Psoas muscle (tissue), 8 donors: ENCODE data around the gene SH3TC1. TPM values are rescaled to one million over a fixed set of nuclear protein-coding genes. Genes with fewer than 3 reads are reported as not detected.

Experiments
- ATAC-seq, 4 donors: fragments of 200-7000 bp; cut with Tn5 transposase; one replicate each; pipeline ENCODE4 v1.9.1; 2020; ENCODE audit warnings: moderate library complexity in 3 of 4, mild to moderate bottlenecking in 2 of 4
- DNase-seq, 2 donors: peaks; one replicate each; pipeline ENCODE4 v3.0.0-alpha.2; 2020
- H3K27ac ChIP-seq: fragments of 200-600 bp; one replicate; pipeline ENCODE4 v1.8.0; 2022
- H3K27me3 ChIP-seq, 3 donors: fragments of 200-600 bp in 1 of 3; one replicate each; pipeline versions ENCODE4 v1.6.1 to v1.8.0; 2013 to 2022; ENCODE audit warnings: low read length in 2 of 3, mild to moderate bottlenecking in 2 of 3, moderate library complexity in 1 of 3; ENCODE audit not compliant: insufficient read depth in 3 of 3
- H3K36me3 ChIP-seq, 2 donors: fragments of 200-600 bp in 1 of 2; one replicate each; pipeline versions ENCODE4 v1.6.1 to v1.8.0; 2013 to 2022; ENCODE audit warnings: low read depth in 1 of 2, mild to moderate bottlenecking in 1 of 2, moderate library complexity in 1 of 2; ENCODE audit not compliant: insufficient read depth in 1 of 2
- H3K4me1 ChIP-seq: fragments of 200-600 bp; one replicate; pipeline ENCODE4 v1.8.0; 2022
- H3K4me3 ChIP-seq: fragments of 200-600 bp; one replicate; pipeline ENCODE4 v1.8.0; 2022; ENCODE audit warnings: mild to moderate bottlenecking
- H3K9me3 ChIP-seq: fragments of 200-600 bp; one replicate; pipeline ENCODE4 v1.8.0; 2022
- CTCF ChIP-seq: fragments of 200-600 bp; IDR thresholded peaks from one replicate; pipeline ENCODE4 v1.8.0; 2022; ENCODE audit warnings: antibody characterized with exemption
- whole genome bisulfite sequencing, 3 donors: extraction: QIAGEN DNeasy Blood & Tissue Kit; methylation state at CpG; one replicate each; pipeline versions ENCODE4 v1.1.6 to v1.1.7; 2013; 5-methylcytosine and 5-hydroxymethylcytosine counted together
- intact Hi-C, 2 donors: fragments of 100-400 bp; cut with DNase I; formaldehyde crosslinking; loops; one replicate each; pipeline versions ENCODE4 v1.11.0 to v1.14.2; 2022
- polyA plus RNA-seq, 3 donors: library from polyadenylated mRNA; stranded (reverse); fragments of 200-250 nt; gene quantifications; one replicate each; pipeline ENCODE4 v1.2.3, GENCODE V29; 2013
- total RNA-seq, 4 donors: library from RNA; stranded (reverse); fragmentation: NEBNext Ultra II Directional in 2 of 4; extraction: Animal tissue kit (Norgen Biotek cat#: 25700) in 2 of 4; gene quantifications; one replicate each; pipeline versions ENCODE4 v1.2.1 to v1.2.4, GENCODE V29; 2021 to 2023
- donor health status: healthy with polysubstance abuse.
- donor health status: DM: no; HTN: no; CAD: no; lungs with moderate emphysema.
- donor health status: Bipolar disorder and iron deficiency.
- donor health status: healthy.
- donor health status: DM: yes; HTN: yes; CAD: no.
- donor health status: DM: no; HTN: no; CAD: no.
- donor health status: DM: no; HTN: no; CAD: no.
- donor health status: DM: yes; HTN: yes; CAD: no.

SH3TC1 gene
- total and polyA plus RNA-seq, 7 donors = 1.9 to 7.9 (median 4.7) TPM

GRCh38 chr4:8189551-8190466 lies 9.3 kb upstream of the SH3TC1 start:
- Histone ChIP-seq H3K4me3 (peak overlapping the region; percentile 19), H3K27me3 (no peaks in the 10 kb centered on the region), H3K36me3 (no peaks in the 10 kb centered on the region), H3K4me1 (peaks cover 39% of the 10 kb centered on the region), H3K27ac (peak overlapping the region; percentile 90), H3K9me3 (no peaks in the 10 kb centered on the region)
- TF ChIP-seq CTCF = no peak
- 85 to 89% (median 85%) methylated on average over 25 to 26 of the region's 26 CpGs for WGBS, 3 donors
- DNase-seq = no peak
- peak in 1 of 4 donors; percentile 3 for ATAC-seq
- intact Hi-C loops = loop anchor here in 1 of 2 donors (2.0 kb wide), 1 partner anchor 25 kb away; no protein-coding TSS in a partner anchor

GRCh38 chr4:8191136-8191747 lies 7.8 kb upstream of the SH3TC1 start:
- Histone ChIP-seq H3K9me3 (no peaks in the 10 kb centered on the region), H3K4me1 (peaks cover 43% of the 10 kb centered on the region), H3K36me3 (no peaks in the 10 kb centered on the region), H3K27ac (peak overlapping the region; percentile 90), H3K4me3 (peak overlapping the region; percentile 34), H3K27me3 (no peaks in the 10 kb centered on the region)
- ATAC-seq (peak; percentile 58 to 71 (median 68)), DNase-seq (peak; percentile 77 to 87)
- TF ChIP-seq CTCF = no peak
- 37 to 55% (median 38%) methylated on average over 23 of the region's 23 CpGs for WGBS, 3 donors
- intact Hi-C loops = no loop called here

GRCh38 chr4:8192748-8193738 lies 6.0 kb upstream of the SH3TC1 start:
- peak; percentile 42 for TF ChIP-seq CTCF
- 58 to 64% (median 59%) methylated on average over 18 of the region's 18 CpGs for WGBS, 3 donors
- peaks cover 40% of the 10 kb centered on the region for H3K4me1 ChIP-seq
- H3K4me3 ChIP-seq = no peak overlapping the region
- peak overlapping the region; percentile 90 for H3K27ac ChIP-seq
- H3K36me3 ChIP-seq = no peaks in the 10 kb centered on the region
- peak; percentile 12 to 47 (median 17) for ATAC-seq
- H3K9me3 ChIP-seq = no peaks in the 10 kb centered on the region
- intact Hi-C loops = no loop called here
- no peaks in the 10 kb centered on the region for H3K27me3 ChIP-seq
- peak; percentile 45 to 79 for DNase-seq
